Iris pigment epithelial cell (primary cell): ENCODE data around the gene GDF11.
A peak's percentile ranks its signal among the peaks of the same experiment; 100 is the strongest.
"Not testable (repeated sequence)": the region's sequence is repeated elsewhere in the genome, so short reads cannot be mapped to it uniquely, and the experiment has no call there.

Source experiments
- DNase-seq: peaks from one replicate; pipeline ENCODE4 v3.0.0-alpha.2; 2011; ENCODE audit warnings: low read depth

Gene GDF11

DNA sequence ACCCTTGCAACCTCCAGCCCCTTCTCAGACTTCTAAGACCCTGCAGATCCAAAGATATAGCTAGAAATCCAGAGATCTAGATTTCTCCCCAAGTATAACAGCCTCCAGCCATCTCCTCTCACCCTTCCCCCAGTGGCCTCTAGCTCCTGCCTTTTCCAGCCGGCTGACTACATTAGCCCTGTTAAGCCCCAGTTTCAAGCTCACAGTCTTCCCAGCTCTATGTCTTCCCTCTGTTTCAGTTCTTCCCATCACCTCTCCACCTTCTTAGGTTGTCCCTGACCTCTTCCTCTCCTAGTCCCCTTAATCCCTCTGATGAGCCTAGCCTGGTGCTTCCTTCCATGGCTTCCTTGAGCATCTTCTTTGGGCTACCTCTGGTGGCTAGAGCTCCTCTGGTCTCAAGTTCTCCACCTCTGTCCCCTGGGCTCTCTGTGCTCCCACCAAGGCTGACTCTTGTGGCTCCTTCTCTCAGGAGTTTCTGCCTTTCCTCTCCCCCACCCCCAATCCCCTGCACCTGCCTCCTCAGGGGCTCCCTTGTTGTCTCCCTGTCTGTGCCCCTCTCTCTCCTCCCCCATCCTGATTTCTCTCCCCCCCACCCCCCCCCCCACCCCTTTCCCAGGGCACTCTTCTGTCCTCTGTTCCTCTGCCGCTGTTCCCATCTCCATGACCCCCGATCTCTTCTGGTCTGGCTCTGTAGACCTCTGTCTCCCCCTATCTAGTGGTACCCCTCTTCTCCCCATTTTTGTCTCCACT lies 816 bp upstream of the GDF11 start:
- DNase-seq = no peak

DNA sequence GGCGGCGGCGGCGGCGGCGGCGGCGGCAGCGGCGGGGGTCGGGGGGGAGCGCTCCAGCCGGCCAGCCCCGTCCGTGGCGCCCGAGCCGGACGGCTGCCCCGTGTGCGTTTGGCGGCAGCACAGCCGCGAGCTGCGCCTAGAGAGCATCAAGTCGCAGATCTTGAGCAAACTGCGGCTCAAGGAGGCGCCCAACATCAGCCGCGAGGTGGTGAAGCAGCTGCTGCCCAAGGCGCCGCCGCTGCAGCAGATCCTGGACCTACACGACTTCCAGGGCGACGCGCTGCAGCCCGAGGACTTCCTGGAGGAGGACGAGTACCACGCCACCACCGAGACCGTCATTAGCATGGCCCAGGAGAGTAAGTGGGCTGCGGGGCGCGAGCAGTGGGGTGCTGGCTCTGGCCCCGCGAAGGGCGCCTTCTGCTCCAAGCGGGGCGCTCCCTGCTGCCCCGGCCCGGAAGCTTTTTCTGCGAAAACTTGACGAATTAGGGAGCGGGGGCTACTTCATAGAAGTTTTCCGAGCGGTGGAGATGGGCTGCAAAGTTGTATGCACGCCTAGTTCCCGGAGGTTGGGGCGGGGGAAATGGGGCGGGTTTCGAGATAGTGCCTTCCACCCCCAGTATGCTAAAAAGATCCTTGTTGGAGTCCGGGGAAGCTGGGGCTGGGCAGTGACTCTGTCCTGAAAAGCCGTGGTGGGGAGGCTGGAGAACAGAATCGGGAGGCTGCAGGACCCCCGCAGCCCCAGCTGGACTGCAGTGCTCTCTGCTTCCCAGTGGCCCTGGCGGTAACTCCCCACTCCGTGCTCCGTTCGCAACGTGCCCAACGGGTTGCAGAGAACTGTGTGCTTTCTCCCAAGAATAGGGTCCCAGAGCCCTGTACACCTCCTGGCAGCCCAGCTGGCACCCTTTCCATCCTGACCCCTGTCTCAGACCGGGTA lies 751 bp downstream of the GDF11 start:
- DNase-seq = peak; percentile 75

DNA sequence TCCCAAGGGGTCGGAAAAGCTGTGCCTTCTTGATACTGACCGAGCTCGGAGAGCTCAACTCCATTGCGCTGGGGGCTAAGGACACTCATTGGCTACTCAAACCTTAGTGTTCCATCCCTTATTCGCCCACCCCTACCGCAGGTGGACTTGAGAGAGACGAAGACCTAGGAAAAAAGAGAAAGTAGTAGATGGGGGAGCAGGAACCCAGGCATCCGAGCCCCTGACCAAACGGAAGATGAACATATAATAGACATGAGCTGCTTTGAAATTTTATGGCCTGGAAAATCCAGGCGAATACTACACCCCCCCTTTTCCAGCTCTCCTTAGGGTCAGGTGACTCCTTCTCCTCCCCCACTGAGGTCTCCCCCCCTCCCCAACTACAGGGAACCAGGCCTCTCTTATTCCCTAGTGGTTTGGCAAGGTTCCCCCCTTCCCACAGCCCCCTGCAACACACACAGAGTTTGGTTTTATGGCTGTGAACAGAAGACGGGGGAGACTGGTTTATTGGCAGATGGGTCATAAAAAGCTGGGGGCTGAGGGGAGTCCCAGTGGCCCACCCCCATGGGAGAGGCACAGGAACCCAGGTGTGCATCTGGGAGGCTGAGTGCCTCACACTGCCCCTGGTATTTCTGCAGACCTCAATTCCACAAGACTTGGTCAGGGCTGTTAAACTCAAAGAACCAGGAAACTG lies 1.6 kb downstream of the GDF11 start:
- DNase-seq = no peak

DNA sequence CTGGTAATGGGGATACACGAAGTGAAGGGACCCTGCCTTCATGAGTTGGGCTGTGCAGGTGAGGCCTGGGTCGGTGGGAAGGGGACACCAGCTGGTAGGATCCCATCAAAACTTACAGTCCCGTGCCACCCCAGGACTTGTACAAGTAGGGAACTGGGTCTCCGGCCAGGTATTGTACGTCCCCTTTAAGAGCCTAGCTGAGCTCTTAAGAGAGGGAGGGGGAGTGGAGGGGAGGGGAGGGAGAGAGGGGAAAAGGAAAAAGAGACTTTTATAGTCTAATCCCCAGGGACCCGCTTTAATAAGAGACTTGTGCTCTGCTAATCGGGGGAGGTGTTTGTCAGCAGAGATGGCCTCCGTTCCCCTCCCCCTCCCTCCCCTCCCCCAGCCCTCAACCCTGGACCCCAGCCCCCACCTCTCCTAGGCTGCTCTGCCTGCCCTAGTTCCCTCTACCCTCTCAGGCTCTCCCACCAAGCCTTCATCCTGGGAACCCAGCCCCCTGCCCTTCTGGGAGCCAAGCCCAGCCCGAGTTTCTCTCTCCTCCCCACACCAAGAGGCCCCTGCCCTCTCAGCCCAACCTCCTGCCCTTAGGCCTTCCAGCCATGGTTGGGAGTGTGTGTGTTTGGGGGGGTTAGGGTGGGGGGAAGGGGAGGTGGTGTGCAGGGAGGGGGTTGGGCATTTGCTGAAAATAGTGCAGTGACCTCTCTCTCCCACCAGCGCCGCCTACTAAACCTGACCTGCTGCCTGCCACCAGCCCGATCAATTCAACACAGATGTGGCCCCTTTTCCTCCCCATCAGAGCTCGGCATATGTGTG lies 2.6 kb downstream of the GDF11 start:
- no peak for DNase-seq

DNA sequence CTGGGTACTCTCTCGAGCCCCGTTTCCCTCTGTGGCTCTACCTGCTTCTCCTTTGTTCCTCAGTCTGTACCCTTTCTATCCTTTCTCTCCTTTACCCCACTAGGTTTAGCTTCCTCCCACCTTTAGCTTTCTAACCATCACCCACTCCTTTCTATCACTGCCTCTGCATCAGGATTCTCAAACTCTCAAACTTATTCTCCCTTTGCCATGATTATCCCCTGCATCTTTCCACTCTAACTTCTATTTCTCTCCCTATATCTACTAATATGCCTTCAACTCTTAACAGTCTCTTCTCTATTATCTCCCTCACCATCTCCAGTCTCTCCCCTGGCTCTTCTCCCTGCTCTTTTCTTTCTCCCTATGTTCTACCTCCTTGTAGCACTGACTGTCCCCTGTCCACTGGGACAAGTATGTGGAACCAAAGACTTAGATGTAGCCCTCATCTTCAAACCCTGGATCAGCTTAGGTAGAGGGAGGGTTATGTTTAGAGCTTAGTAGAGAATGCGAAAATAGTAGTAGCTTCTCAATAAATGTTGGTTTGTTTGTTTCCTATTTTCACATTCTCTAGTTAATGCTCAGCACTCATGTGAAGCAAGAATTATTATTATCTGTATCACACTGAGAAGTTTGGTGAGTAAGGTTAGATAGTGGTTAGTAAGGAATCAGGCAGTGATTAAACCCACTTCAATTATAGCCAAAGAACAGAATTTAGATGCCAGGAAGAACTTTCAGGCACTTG lies 3.4 kb downstream of the GDF11 start:
- peak; percentile 27 for DNase-seq

DNA sequence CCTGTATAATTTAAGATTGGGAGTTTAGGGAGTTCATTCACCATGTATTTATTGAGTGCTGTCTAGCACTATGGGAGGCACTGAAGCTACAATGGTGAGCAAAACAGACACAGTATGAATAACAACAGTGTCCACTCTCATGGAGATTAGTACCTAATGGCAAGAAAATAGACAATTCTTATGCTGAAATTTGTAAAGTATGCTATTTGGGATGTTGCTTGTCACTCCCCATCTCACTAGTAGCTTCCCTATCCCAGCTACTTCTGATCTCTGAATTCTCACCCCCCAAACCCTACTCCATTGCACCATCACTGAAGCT lies 4.0 kb downstream of the GDF11 start:
- DNase-seq = no peak

DNA sequence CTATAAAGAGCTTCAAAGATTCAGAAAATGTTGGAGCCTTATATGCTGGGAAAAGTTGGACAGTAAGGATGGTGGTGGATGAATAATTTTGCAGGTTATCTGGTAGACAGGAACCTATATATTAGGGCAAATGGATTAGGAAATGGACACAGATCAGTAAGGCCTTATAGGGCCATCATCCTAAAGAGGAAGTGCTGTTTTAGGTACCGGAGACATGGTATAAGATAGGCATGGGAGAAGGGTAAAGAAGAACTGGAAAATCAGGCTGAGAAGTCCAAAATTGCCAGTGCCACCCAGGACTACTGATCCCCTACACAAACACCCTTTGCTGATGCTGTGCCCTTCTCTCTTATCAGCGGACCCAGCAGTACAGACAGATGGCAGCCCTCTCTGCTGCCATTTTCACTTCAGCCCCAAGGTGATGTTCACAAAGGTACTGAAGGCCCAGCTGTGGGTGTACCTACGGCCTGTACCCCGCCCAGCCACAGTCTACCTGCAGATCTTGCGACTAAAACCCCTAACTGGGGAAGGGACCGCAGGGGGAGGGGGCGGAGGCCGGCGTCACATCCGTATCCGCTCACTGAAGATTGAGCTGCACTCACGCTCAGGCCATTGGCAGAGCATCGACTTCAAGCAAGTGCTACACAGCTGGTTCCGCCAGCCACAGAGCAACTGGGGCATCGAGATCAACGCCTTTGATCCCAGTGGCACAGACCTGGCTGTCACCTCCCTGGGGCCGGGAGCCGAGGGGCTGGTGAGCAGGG lies 5.5 kb downstream of the GDF11 start:
- no peak for DNase-seq

DNA sequence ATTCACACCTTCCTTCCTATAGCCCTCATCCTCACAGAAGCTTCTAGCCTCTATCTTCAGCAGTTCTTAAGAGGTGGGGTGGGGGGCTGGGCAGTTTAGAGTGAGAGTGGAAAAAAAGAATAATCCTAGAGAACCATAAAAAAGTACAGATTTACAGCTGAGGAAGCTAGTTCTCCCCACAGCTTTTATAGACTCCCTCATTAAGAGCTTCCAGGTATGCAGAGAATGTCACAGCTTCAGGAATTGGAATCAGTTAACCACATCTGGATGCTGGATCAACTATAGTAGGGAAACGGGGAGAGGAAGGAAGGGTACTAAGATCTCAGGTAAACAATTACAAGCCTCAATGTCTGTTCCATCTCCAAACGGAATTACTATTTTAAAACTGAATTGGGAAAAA lies 12.3 kb downstream of the GDF11 start:
- no peak for DNase-seq

DNA sequence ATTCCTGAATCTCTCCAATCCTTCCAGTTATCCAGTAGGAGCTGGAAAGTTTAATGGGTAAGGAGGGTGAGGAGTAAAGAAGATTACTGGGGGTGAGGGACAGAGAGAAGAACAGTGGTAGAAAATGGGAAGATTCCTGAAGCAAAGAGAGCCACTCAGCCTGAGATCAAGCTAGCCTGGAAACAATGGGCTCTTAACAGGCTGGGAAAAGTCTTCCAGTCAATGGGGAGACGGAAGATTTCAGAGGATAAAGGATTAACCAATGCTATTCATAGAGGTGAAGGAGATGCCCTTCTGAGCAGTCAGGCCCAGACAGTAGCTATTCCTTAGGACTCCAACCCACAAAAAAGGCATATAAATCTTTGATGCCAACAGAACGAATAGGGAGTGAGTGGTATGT lies 14.8 kb downstream of the GDF11 start:
- no peak for DNase-seq

DNA sequence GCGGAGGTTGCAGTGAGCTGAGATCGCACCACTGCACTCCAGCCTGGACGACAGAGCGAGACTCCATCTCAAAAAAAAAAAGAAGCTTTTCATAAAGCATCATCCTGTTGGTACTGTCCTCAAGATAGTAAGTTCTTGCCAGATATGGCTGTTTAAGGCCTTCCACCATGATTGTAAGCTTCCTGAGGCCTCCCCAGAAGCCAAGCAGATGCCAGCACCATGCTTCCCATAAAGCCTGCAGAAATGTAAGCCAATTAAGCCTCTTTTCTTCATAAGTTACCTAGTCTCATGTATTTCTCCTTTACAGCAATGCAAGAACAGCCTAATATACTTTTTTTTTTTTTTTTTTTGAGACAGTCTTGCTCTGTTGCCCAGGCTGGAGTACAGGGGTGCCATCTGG lies 15.7 kb downstream of the GDF11 start:
- not testable (repeated sequence) for DNase-seq

DNA sequence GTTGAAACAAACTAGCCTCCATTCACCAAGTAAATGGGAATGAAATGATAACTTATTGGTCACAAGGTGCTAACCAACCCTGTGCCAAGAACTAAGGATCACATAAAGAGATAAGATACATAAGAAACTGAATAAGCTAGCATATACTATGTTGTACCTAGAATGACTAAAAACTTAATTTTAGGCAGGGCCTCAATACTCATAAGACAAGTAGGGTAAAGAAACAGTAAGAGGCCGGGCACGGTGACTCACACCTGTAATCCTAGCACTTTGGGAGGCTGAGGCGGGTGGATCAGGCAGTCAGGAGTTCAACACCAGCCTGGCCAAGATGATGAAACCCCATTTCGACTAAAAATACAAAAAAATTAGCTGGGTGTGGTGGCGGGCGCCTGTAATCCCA lies 17.7 kb downstream of the GDF11 start:
- peak; percentile 38 for DNase-seq

DNA sequence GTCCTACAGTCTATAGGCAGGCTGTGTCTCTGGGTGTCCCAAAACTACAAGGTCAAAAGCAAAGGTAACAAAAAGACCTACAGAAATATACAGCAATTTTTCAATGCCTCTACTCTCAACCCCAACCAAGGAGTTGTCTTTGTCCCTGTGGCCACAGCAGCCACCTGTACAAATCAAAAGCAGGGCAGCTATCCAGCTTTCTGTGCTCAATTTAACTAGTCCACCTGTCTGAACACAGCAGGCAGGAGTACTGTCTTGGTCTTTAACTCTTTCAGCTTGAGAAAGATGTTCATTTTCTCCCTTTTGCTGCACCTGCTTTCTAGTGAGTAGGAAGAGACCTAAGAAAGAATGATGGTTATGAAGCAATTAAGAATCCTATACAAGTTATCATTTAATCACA lies 19.7 kb downstream of the GDF11 start:
- no peak for DNase-seq

DNA sequence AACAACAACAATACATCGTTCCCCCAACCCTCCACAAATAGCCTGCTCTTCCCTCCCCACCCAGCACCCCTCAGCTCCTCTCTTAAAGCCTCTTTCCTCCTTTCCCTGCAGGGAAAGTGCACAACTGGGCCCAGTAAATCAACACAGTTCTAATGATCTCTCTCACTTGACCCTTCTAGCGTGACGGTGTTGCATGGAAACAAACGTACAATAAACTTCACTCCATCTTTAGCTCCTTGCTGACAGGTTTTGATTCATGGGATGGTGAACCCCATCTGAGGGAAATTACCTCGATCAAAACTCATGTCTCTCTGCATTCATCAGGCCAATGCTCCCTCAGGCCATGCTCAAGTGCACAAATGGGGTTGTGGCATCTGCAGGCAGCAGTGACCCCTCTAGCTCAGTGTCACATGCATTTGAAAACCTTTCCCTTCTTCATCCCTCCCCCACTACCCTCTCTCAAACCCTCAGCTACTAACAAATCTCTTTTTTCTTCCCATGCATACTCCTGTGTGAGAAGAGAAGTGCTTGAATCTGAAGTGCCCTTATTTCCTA lies 22.9 kb downstream of the GDF11 start:
- DNase-seq = no peak

DNA sequence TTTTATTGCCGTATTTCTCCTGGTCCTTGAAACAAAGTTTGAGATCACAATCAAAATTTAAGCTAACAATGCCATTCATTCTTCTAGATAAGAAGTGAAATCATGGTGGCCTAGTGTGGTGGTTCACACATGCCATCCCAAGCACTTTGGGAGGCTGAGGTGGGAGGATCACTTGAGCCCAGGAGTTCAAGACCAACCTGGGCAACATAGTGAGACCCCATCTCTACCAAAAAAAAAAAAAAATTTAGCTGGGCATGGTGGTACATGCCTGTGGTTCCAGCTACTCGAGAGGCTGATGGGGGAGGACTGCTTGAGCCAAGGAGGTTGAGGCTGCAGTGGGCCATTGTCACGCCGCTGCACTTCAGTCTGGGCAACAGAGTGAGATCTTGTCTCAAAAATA lies 24.2 kb downstream of the GDF11 start:
- DNase-seq = no peak

DNA sequence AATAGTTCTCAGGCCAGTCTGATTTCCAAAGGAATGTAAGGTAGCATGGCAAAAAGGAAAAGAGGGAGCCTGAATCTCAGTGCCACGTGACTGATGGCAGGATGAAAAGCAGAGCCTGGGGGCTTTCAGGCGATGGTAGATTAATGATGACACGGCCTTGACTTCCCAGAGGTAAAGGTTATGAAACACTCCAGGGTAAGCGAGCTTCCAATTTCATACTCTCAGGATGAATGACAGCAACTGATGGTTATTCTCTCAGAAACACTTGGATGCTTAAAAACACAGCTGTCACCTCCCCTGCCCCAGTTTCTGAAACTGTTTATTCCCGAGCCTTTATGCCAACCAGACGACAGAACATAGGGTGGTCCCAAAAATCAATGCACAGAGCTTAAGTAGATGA lies 28.8 kb downstream of the GDF11 start:
- no peak for DNase-seq

DNA sequence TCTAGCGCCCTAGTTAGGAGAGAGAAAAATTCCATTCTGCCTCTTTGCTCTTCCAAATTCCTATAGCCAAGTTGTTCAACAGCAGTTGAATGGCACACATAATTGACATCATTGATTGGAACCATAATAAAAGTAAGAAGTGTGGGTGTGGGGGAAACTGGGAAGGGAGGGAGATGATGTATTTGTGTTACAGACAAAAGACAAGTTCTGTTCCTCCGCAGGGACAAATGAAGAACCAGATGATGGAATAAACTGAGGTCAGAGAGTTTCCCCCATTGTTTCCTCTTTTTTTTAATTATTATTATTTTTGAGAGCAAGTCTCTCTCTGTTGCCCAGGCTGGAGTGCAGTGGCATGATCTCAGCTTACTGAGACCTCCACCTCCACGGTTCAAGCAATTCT lies 34.9 kb downstream of the GDF11 start:
- no peak for DNase-seq

DNA sequence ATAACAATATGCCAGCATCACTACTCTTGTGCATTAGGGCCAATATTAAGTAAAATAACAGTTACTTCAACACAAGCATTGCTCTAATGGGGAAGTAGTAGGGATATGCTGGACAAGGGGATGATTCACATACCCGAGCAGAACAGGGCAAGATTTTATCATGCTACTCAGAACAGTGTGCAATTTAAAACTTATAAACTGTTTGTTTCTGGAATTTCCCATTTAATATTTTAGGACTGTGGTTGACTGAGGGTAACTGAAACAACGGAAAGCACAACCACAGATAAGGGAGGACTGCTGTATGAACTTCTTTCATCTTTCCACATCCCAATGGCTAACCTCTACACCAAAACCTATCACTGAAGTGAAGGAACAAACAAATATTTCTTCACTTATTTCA lies 37.8 kb downstream of the GDF11 start:
- DNase-seq = peak; percentile 71

DNA sequence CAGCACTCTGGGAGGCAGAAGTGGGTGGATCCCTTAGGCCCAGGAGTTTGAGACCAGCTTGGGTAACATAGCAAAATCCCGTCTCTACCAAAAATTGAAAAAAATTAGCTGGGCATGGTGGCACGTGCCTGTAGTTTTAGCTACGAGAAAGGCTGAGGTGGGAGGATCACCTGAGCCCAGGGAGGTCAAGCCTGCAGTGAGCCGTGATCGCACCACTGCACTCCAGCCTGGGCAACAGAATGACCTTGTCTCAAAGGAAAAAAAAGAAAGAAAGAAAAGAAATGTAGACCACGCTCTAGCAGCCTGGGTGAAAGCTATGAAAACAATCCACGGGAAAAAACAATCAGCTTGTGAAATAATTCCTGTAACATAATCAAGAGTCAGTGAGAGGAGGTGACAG lies 45.6 kb downstream of the GDF11 start:
- no peak for DNase-seq

DNA sequence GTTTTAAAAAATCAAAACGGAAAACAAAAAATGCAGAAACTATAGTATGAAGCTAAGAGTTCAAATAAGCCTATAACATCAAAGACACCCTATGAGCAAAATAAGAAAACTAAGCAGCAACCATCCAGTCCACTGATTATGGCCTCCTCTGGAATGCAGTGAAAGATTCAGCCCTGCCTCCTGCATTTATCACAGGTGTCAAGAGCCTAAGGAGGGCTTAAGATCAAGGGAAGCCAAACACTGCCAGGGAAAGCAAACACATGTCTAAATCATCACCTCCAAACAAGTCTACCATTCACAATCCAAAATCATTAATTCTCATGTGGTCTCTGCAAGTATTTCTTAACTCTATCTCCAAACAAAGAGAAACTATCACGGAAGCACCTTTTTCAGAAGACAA lies 46.2 kb downstream of the GDF11 start:
- DNase-seq = no peak

DNA sequence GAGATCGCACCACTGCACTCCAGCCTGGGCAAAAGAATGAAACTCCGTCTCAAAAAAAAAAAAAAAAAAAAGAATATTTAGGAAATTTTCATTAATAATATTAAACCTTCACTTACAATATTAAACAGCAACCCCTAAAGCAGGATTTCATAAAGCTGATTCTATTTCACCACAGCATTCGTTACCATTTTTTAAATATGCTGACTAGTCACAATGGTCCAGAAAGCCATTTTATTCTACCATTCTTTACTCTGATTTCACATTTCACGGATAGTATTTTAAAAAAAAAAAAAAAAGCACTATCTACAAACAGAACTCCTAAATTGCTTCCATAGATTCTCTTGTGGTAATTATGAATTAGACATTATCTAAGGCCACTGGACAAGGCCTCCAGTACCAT lies 47.0 kb downstream of the GDF11 start:
- no peak for DNase-seq
